Stimulated activated CD8-positive, alpha-beta memory T cell treated with anti-CD3 and anti-CD28 coated beads, Interleukin-7, amount 100 ng/mL, for 1 hour (primary cell): ENCODE data around the gene KRTAP5-4.
"Not testable (repeated sequence)": the region's sequence is repeated elsewhere in the genome, so short reads cannot be mapped to it uniquely, and the experiment has no call there.

ENCODE experiments used
- DNase-seq, 2 donors: peaks; one replicate each; pipeline ENCODE4 v3.0.0-alpha.2; 2020; ENCODE audit warnings: low read depth in 2 of 2

KRTAP5-4 gene

GRCh38 chr11:1637628-1638027 is 15.7 kb upstream of the KRTAP5-4 start:
- no peak for DNase-seq

- no peak for DNase-seq
These were observed 14.5 kb upstream of the KRTAP5-4 start for GRCh38 chr11:1636291-1636950.

- no peak for DNase-seq
These were observed 11.9 kb upstream of the KRTAP5-4 start for GRCh38 chr11:1633864-1634263.

GRCh38 chr11:1632053-1632714 is 10.2 kb upstream of the KRTAP5-4 start:
- DNase-seq, result no peak

- DNase-seq, result no peak
These were observed 9.2 kb upstream of the KRTAP5-4 start for GRCh38 chr11:1631066-1631568.

- no peak for DNase-seq
These were observed 8.3 kb upstream of the KRTAP5-4 start for GRCh38 chr11:1630271-1630670.

- DNase-seq, result no peak
These were observed 7.6 kb upstream of the KRTAP5-4 start, which contains the start of gene KRTAP5-5 for GRCh38 chr11:1629326-1630185. Gene KRTAP5-5, plus strand, starts transcription at chr11:1629775. Its CDS starts 66 bp downstream, at chr11:1629841.

GRCh38 chr11:1628506-1629325 is 6.8 kb upstream of the KRTAP5-4 start:
- peak; percentile 36 to 41 for DNase-seq

- no peak for DNase-seq
These were observed 3.6 kb upstream of the KRTAP5-4 start for GRCh38 chr11:1625541-1625940.

- DNase-seq, result no peak
These were observed 2.7 kb upstream of the KRTAP5-4 start for GRCh38 chr11:1624621-1625020.

- no peak for DNase-seq
These were observed 1.8 kb upstream of the KRTAP5-4 start for GRCh38 chr11:1623716-1624115.

GRCh38 chr11:1619449-1619848 is 2.5 kb downstream of the KRTAP5-4 start:
- no peak for DNase-seq

GRCh38 chr11:1618231-1618630 is 3.7 kb downstream of the KRTAP5-4 start:
- DNase-seq, result no peak

- DNase-seq, result no peak
These were observed 13.6 kb downstream of the KRTAP5-4 start, which contains the start of gene KRTAP5-3 for GRCh38 chr11:1608363-1608762. Gene KRTAP5-3, minus strand, starts transcription at chr11:1608463. Its CDS starts 78 bp downstream, at chr11:1608385.

GRCh38 chr11:1607901-1608300 is 14.0 kb downstream of the KRTAP5-4 start:
- DNase-seq, result not testable (repeated sequence)

- DNase-seq, result not testable (repeated sequence)
These were observed 14.6 kb downstream of the KRTAP5-4 start for GRCh38 chr11:1607156-1607845.

- not testable (repeated sequence) for DNase-seq
These were observed 16.0 kb downstream of the KRTAP5-4 start for GRCh38 chr11:1605923-1606322.

- no peak for DNase-seq
These were observed 17.2 kb downstream of the KRTAP5-4 start for GRCh38 chr11:1604711-1605110.

GRCh38 chr11:1604181-1604580 is 17.8 kb downstream of the KRTAP5-4 start:
- DNase-seq, result no peak

GRCh38 chr11:1603629-1604028 is 18.3 kb downstream of the KRTAP5-4 start:
- no peak for DNase-seq

GRCh38 chr11:1601663-1602062 is 20.3 kb downstream of the KRTAP5-4 start:
- not testable (repeated sequence) for DNase-seq
